ENCODE measurements around the gene COMT.

Gene COMT

DNA sequence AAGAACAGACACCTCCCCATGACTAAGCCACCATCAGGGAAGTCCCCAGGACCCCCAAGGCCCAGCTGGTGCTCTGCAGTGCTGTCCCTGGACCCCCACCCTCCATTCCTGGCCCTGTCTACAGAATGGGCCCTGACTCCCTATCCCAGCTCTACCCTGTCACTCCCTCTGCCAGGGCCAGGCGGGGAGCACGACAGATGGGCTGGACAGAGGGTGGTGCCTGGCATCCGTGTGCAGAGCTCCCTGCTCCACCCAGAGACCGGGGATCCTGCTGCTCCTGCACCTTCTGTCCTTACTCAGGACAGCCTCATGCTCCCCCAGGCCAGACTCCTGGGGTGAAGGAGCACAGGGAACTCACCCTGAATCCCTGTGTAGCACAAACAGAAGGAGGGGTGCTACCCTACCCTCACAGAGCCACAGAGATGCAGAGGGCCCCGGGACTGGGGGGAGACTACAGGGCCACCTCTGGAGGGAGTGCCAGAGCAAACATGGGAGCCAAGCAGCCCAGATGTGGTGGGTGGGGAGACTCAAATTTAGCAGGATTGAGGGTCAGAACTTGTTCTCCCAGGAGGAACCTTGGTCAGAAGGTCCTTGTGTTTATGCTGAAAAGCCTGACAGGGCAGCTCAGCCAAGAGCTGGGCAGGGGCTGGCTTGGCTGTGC, 73.1 kb downstream of the COMT start:
- no peak for DNase-seq

- DNase-seq, result no peak
Observed at GRCh38 chr22:20015187-20015625, 73.6 kb downstream of the COMT start.

DNA sequence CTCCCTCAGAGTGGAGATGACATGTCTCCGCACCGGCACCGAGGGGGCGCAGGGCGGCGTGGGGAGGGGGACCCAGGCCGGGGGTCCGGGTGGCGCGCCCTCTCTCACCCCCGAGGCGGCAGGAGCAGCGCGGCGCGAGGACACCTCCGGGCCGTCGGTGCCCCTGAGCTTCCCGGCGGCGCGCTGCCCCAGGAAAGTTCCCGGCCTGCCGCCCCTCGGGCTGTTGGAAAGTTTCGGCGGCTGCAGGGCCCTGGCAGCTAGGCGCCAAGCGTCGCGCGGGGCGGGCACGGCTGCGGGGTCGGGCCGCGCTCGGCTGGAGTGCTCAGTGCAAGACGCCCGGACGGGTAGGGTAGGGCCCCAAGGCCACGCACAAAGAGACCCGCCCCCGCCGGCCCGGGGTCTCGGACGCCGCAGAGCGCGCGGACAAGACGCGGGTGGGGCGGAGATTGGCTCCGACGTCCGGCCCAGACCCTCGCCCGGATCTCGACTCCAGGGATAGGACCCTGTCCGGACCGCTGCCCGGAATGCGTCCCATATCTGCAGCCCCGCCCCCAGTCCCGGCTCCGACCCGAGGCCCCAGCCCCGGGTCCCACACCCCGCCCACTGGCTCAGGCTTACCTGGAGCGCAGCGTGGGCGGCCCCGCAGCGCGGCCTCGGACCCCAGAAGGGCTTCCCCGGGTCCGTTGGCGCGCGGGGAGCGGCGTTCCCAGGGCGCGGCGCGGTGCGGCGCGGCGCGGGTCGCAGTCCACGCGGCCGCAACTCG, 74.6 kb downstream of the COMT start:
- DNase-seq, result peak in 3 of 6 experiments; percentile 39 to 51 (median 50)

DNA sequence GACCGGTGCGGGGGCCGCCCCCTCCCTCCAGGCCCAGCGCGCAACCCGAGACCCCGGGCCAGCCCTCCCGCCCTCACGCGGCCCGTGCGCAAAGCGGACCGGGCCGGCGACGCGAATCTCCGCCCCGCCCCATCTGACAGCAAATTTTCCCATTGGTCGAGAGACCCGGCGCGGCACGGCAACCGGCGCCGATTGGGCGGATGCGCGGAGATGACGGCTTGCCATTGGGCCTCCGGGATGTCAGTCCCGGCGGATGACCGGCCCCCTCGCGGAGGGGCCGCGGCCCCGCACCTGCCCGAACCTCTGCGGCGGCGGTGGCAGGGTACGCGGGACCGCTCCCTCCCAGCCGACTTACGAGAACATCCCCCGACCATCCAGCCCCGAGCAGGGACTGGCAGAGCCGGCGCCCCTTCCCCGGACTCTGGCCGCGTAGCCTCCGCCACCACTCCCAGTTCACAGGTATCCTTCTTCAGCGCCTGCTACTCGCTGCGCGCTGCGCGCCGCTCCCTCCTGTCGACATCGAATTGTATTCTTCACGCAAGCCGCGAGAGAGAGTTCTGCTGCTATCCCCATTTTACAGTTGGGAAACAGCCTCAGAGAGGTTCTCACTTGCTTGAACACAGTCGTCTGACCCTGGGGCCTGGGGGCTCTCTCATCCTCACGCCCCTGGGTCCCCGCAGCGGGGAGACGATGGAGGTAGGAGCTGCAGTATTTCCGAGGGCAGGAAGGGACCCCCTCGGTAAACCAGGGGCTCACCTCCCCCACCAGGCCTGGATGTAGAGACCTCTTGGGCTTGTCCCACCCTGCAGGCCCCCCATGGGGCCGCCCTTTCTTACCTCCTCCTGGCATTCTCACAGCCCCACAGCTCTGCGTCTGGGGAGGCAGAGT, 75.4 kb downstream of the COMT start, which contains the start of gene ARVCF:
TSS of gene ARVCF (minus strand) at position 90 of the 888 bp plus-strand sequence. CDS start 26,029 bp downstream, outside the sequence.
- DNase-seq, result peak; percentile 81 to 94 (median 90)

GRCh38 chr22:20017622-20017958, 76.0 kb downstream of the COMT start:
- DNase-seq, result no peak

DNA sequence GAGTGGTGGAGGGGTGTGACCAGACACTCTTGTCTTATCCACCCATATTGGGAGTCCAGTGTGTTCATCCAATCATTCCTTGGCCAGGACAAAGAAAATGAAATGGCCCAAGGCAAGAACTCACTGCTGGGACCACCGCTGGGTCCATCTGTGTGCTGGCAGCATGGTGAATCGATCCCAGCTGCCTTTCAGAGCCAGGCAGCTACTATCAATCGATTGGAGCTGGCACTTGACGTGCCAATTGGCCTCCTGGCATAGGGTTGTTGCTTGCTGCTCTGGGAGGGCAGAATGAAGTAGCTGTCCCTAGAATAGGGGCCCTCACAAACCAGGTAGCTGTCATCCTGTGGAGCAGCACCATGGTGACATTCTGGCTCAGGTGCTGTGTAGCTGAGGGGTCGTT, 76.4 kb downstream of the COMT start:
- DNase-seq, result no peak
